Kidney epithelial cell (primary cell): Measurements from ENCODE around the gene SORL1. TPM values are rescaled to one million over a fixed set of nuclear protein-coding genes. Genes with fewer than 3 reads are reported as not detected.

Source experiments
- DNase-seq: peaks from one replicate; pipeline ENCODE4 v3.0.0-alpha.2; 2010; ENCODE audit warnings: low read depth
- H3K27me3 ChIP-seq: 2 replicates; pipeline ENCODE4 v1.6.0; 2011; ENCODE audit warnings: low read length; ENCODE audit not compliant: control insufficient read depth, insufficient read depth
- H3K36me3 ChIP-seq: 2 replicates; pipeline ENCODE4 v1.5.1; 2011; ENCODE audit warnings: low read length; ENCODE audit not compliant: control insufficient read depth, insufficient read depth
- H3K4me3 ChIP-seq: 2 replicates; pipeline ENCODE4 v1.5.1; 2011; ENCODE audit warnings: low read depth, mild to moderate bottlenecking, control low read depth, low read length
- CTCF ChIP-seq: IDR thresholded peaks from 2 replicates; pipeline ENCODE4 v1.5.1; 2011; ENCODE audit warnings: mild to moderate bottlenecking, moderate library complexity, low read length, control low read depth, inconsistent platforms; ENCODE audit not compliant: insufficient read depth, poor library complexity, severe bottlenecking
- total RNA-seq: library from RNA; depleted of rRNA; stranded (reverse); fragments of >200 nt; gene quantifications from 2 replicates; pipeline ENCODE4 v1.2.3, GENCODE V29; 2015

Gene SORL1
- total RNA-seq, 1 donor from 2014 or later, result 4.1 TPM

GRCh38 chr11:121664144-121664543, 212.0 kb downstream of the SORL1 start:
- Histone ChIP-seq H3K36me3 (no peaks in the 10 kb centered on the region), H3K4me3 (no peak overlapping the region), H3K27me3 (no peaks in the 10 kb centered on the region)
- DNase-seq, result no peak
- no peak for TF ChIP-seq CTCF

- no peaks in the 10 kb centered on the region for H3K36me3 ChIP-seq
- H3K4me3 ChIP-seq, result no peak overlapping the region
- no peaks in the 10 kb centered on the region for H3K27me3 ChIP-seq
- TF ChIP-seq CTCF, result no peak
- DNase-seq, result no peak
Measured at GRCh38 chr11:121665206-121665838, 213.2 kb downstream of the SORL1 start.

GRCh38 chr11:121667836-121668235, 215.7 kb downstream of the SORL1 start:
- Histone ChIP-seq H3K27me3 (no peaks in the 10 kb centered on the region), H3K36me3 (no peaks in the 10 kb centered on the region), H3K4me3 (no peak overlapping the region)
- no peak for DNase-seq
- no peak for TF ChIP-seq CTCF

- no peak for DNase-seq
- no peaks in the 10 kb centered on the region for H3K36me3 ChIP-seq
- no peak for TF ChIP-seq CTCF
- no peak overlapping the region for H3K4me3 ChIP-seq
- no peaks in the 10 kb centered on the region for H3K27me3 ChIP-seq
Measured at GRCh38 chr11:121669422-121669821, 217.3 kb downstream of the SORL1 start.

- H3K4me3 ChIP-seq, result no peak overlapping the region
- H3K36me3 ChIP-seq, result no peaks in the 10 kb centered on the region
- H3K27me3 ChIP-seq, result no peaks in the 10 kb centered on the region
- no peak for TF ChIP-seq CTCF
- no peak for DNase-seq
Measured at GRCh38 chr11:121670266-121670665, 218.2 kb downstream of the SORL1 start.

GRCh38 chr11:121670805-121671282, 218.7 kb downstream of the SORL1 start:
- Histone ChIP-seq H3K4me3 (no peak overlapping the region), H3K27me3 (no peaks in the 10 kb centered on the region), H3K36me3 (no peaks in the 10 kb centered on the region)
- no peak for TF ChIP-seq CTCF
- DNase-seq, result no peak
